ENCODE data around the gene ATG13.
"Not testable (repeated sequence)": the region's sequence is repeated elsewhere in the genome, so short reads cannot be mapped to it uniquely, and the experiment has no call there.

Gene ATG13

DNA sequence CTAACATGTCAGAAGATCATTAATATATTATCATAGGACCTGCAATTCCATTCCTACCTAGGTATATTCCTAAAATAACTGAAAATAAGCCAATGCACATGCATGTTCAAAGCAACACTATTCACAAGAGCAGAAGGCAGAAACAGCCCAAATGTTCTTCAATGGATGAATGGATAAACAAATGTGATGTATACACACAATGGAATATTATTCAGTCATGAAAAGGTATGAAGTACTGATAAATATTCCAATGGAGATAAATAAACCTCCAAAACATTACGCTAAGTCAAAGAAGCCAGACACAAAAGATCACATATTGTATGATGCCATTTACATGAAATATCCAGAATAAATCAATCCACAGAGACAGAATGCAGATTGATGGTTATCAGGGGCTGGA, 40.3 kb upstream of the ATG13 start:
- H3K9me2 ChIP-seq (replicated peaks; ENCODE audit: control insufficient read depth, low read length): no peaks in the 10 kb centered on the region

GRCh38 chr11:46582588-46582987, 34.8 kb upstream of the ATG13 start:
- Histone ChIP-seq H3F3A (ENCODE audit: control insufficient read depth, insufficient read depth) (no peaks in the 10 kb centered on the region), H3K79me2 (ENCODE audit: control insufficient read depth, low read length) (peaks cover 74% of the 10 kb centered on the region), H4K20me1 (ENCODE audit: control insufficient read depth, insufficient read depth, low read depth, low read length) (no peaks in the 10 kb centered on the region), H3K27me3 (ENCODE audit: control insufficient read depth, low read length) (no peaks in the 10 kb centered on the region), H3K36me3 (ENCODE audit: control insufficient read depth, low read length) (no peaks in the 10 kb centered on the region), H3K4me3 (ENCODE audit: low read length) (no peak overlapping the region), H3K4me1 (ENCODE audit: control insufficient read depth, low read length) (no peaks in the 10 kb centered on the region), H3K4me2 (ENCODE audit: low read length) (no peak overlapping the region), H3K9me2 (replicated peaks; ENCODE audit: control insufficient read depth, low read length) (no peaks in the 10 kb centered on the region), H3K9me3 (ENCODE audit: control insufficient read depth, insufficient read depth, low read length) (no peaks in the 10 kb centered on the region), H3K27ac (ENCODE audit: low read depth, low read length) (no peak overlapping the region)
- no peak for TF ChIP-seq CTCF (IDR thresholded peaks at IDR 0.05; ENCODE audit: low read depth, low read length, poor library complexity, severe bottlenecking)
- TF ChIP-seq EZH2phosphoT487 (IDR thresholded peaks at IDR 0.05; ENCODE audit: borderline replicate concordance, low read length): no peak

More for the DNA sequence above, 40.3 kb upstream of the ATG13 start:
- Histone ChIP-seq H3K27me3 (ENCODE audit: control insufficient read depth, low read length) (no peaks in the 10 kb centered on the region), H3K4me2 (ENCODE audit: low read length) (no peak overlapping the region), H3K79me2 (ENCODE audit: control insufficient read depth, low read length) (peaks cover 83% of the 10 kb centered on the region), H3K27ac (ENCODE audit: low read depth, low read length) (no peak overlapping the region), H4K20me1 (ENCODE audit: control insufficient read depth, insufficient read depth, low read depth, low read length) (no peaks in the 10 kb centered on the region; the same call in 1 of the 2 replicates), H3K4me3 (ENCODE audit: low read length) (no peak overlapping the region), H3K4me1 (ENCODE audit: control insufficient read depth, low read length) (peaks cover 9% of the 10 kb centered on the region), H3F3A (ENCODE audit: control insufficient read depth, insufficient read depth) (no peaks in the 10 kb centered on the region), H3K36me3 (ENCODE audit: control insufficient read depth, low read length) (no peaks in the 10 kb centered on the region; the same call in none of the 2 replicates), H3K9me3 (ENCODE audit: control insufficient read depth, insufficient read depth, low read length) (peaks cover 6% of the 10 kb centered on the region; the same call in 1 of the 2 replicates)
- no peak for TF ChIP-seq EZH2phosphoT487 (IDR thresholded peaks at IDR 0.05; ENCODE audit: borderline replicate concordance, low read length)
- no peak for TF ChIP-seq CTCF (IDR thresholded peaks at IDR 0.05; ENCODE audit: low read depth, low read length, poor library complexity, severe bottlenecking)

- H3K9me2 ChIP-seq (replicated peaks; ENCODE audit: control insufficient read depth, low read length); H4K20me1 ChIP-seq (ENCODE audit: control insufficient read depth, insufficient read depth, low read depth, low read length): not testable (repeated sequence)
- peaks cover 74% of the 10 kb centered on the region for H3K79me2 ChIP-seq (ENCODE audit: control insufficient read depth, low read length)
Observed at GRCh38 chr11:46583513-46583912, 33.8 kb upstream of the ATG13 start.

DNA sequence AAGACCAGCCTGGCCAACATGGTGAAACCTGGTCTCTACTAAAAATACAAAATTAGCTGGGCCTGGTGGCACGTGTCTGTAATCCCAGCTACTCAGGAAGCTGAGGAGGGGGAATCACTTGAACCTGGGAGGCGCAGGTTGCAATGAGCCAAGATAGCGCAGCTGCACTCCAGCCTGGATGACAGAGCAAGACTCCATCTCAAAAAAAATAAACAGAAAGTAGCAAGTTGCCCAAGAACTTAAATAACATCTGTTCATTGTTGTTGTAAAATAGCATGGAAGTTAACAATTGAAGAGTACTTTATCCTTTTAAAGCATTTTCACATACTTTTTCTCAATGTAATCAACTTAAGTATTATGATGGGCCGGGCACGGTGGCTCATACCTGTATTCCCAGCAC, 29.2 kb upstream of the ATG13 start:
- H3K36me3 ChIP-seq (ENCODE audit: control insufficient read depth, low read length): no peaks in the 10 kb centered on the region

More at GRCh38 chr11:46583513-46583912, 33.8 kb upstream of the ATG13 start:
- not testable (repeated sequence) for H3K27me3 ChIP-seq (ENCODE audit: control insufficient read depth, low read length); H3K36me3 ChIP-seq (ENCODE audit: control insufficient read depth, low read length); H3K9me3 ChIP-seq (ENCODE audit: control insufficient read depth, insufficient read depth, low read length); H3K4me1 ChIP-seq (ENCODE audit: control insufficient read depth, low read length); H3K27ac ChIP-seq (ENCODE audit: low read depth, low read length); H3K4me3 ChIP-seq (ENCODE audit: low read length); H3F3A ChIP-seq (ENCODE audit: control insufficient read depth, insufficient read depth); H3K4me2 ChIP-seq (ENCODE audit: low read length)

More for the DNA sequence above, 29.2 kb upstream of the ATG13 start:
- H3K4me1 ChIP-seq (ENCODE audit: control insufficient read depth, low read length): peaks cover 18% of the 10 kb centered on the region
- H3K27me3 ChIP-seq (ENCODE audit: control insufficient read depth, low read length): no peaks in the 10 kb centered on the region
- no peaks in the 10 kb centered on the region for H4K20me1 ChIP-seq (ENCODE audit: control insufficient read depth, insufficient read depth, low read depth, low read length)
- H3F3A ChIP-seq (ENCODE audit: control insufficient read depth, insufficient read depth): no peaks in the 10 kb centered on the region
- no peak overlapping the region for H3K4me2 ChIP-seq (ENCODE audit: low read length)
- H3K9me2 ChIP-seq (replicated peaks; ENCODE audit: control insufficient read depth, low read length): no peaks in the 10 kb centered on the region
- no peaks in the 10 kb centered on the region for H3K9me3 ChIP-seq (ENCODE audit: control insufficient read depth, insufficient read depth, low read length)
- no peak overlapping the region for H3K27ac ChIP-seq (ENCODE audit: low read depth, low read length)
- H3K4me3 ChIP-seq (ENCODE audit: low read length): no peak overlapping the region
- peaks cover 80% of the 10 kb centered on the region for H3K79me2 ChIP-seq (ENCODE audit: control insufficient read depth, low read length)
- TF ChIP-seq EZH2phosphoT487 (IDR thresholded peaks at IDR 0.05; ENCODE audit: borderline replicate concordance, low read length) (no peak), CTCF (IDR thresholded peaks at IDR 0.05; ENCODE audit: low read depth, low read length, poor library complexity, severe bottlenecking) (no peak)
